22Rv1 (cell line): ENCODE measurements around the gene PDCD7.

Experiments used
- ZFX ChIP-seq: fragments of 450-650 bp; IDR thresholded peaks from 2 replicates; pipeline ENCODE4 v1.6.1; 2017; ENCODE audit warnings: antibody characterized with exemption, borderline replicate concordance
- TF ChIP-seq, protein P1 (sequence below): fragments of 450-650 bp; IDR thresholded peaks from 2 replicates; pipeline ENCODE4 v1.5.1; 2017; ENCODE audit warnings: mild to moderate bottlenecking

DNA sequence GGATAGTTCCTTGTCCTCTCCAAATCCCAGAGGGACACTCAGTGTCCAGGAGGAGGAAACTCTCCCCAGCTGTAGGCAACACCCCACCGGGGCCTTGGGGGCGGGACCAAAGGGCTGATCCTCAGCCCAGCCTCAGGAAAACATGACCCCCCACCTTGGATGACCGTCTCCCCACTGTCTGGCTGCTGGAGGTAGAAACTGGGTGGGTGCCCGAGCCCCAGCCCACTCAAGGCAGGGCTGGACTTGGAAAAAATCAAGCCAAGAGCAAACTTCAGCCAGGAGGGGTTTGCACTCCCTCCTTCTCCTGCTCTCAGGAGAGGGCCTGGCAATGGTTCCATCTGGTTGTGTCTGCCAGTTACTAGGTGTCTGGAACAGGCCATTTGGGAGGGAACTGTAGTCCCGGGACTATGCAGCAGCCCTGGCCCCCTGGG, 62.2 kb downstream of the PDCD7 start:
- TF ChIP-seq, protein P1, sequence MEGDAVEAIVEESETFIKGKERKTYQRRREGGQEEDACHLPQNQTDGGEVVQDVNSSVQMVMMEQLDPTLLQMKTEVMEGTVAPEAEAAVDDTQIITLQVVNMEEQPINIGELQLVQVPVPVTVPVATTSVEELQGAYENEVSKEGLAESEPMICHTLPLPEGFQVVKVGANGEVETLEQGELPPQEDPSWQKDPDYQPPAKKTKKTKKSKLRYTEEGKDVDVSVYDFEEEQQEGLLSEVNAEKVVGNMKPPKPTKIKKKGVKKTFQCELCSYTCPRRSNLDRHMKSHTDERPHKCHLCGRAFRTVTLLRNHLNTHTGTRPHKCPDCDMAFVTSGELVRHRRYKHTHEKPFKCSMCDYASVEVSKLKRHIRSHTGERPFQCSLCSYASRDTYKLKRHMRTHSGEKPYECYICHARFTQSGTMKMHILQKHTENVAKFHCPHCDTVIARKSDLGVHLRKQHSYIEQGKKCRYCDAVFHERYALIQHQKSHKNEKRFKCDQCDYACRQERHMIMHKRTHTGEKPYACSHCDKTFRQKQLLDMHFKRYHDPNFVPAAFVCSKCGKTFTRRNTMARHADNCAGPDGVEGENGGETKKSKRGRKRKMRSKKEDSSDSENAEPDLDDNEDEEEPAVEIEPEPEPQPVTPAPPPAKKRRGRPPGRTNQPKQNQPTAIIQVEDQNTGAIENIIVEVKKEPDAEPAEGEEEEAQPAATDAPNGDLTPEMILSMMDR = no peak
- no peak for TF ChIP-seq ZFX
